HepG2 (cell line): ENCODE results near the gene ADORA2B.

Experiments used
- HOXA7 ChIP-seq: sonication (generic); formaldehyde crosslinking; IDR thresholded peaks from 2 replicates; pipeline ENCODE4 v1.8.1; 2022; ENCODE audit warnings: mild to moderate bottlenecking, missing genetic modification reagents, moderate library complexity
- JUN ChIP-seq: sonication (generic); formaldehyde crosslinking; IDR thresholded peaks from 2 replicates; pipeline ENCODE4 v1.4.0; 2020; ENCODE audit warnings: mild to moderate bottlenecking, missing genetic modification reagents
- NFATC3 ChIP-seq: sonication (generic); formaldehyde crosslinking; IDR thresholded peaks from 2 replicates; pipeline ENCODE4 v1.5.1; 2020; ENCODE audit warnings: mild to moderate bottlenecking, missing genetic modification reagents
- NFE2 ChIP-seq: sonication (generic); formaldehyde crosslinking; IDR thresholded peaks from 2 replicates; pipeline ENCODE4 v1.4.0; 2020; ENCODE audit warnings: missing genetic modification reagents
- NR2F6 ChIP-seq, 2 experiments: IDR thresholded peaks; 2 replicates each; pipeline ENCODE4 v1.6.1; 2016; ENCODE audit warnings: antibody characterized with exemption in 1 of 2, mild to moderate bottlenecking in 1 of 2
- SIN3A ChIP-seq: IDR thresholded peaks from 2 replicates; pipeline ENCODE4 v1.6.1; 2011; ENCODE audit warnings: low read depth, mild to moderate bottlenecking, control low read depth, low read length, borderline replicate concordance
- ZNF10 ChIP-seq: sonication (generic); formaldehyde crosslinking; IDR thresholded peaks from 2 replicates; pipeline ENCODE4 v1.4.0; 2020; ENCODE audit warnings: mild to moderate bottlenecking, low read depth, missing genetic modification reagents, borderline replicate concordance
- ZNF3 ChIP-seq: IDR thresholded peaks from 2 replicates; pipeline ENCODE4 v1.7.0; 2017; ENCODE audit warnings: inconsistent platforms
- ZNF598 ChIP-seq: sonication (generic); formaldehyde crosslinking; IDR thresholded peaks from 2 replicates; pipeline ENCODE4 v1.5.1; 2020; ENCODE audit warnings: mild to moderate bottlenecking, missing genetic modification reagents, borderline replicate concordance
- TF ChIP-seq, protein P1 (sequence below): sonication (generic); formaldehyde crosslinking; IDR thresholded peaks from 2 replicates; pipeline ENCODE4 v1.5.0; 2020; ENCODE audit warnings: missing genetic modification reagents
- TF ChIP-seq, protein P2 (sequence below): sonication (generic); formaldehyde crosslinking; IDR thresholded peaks from 2 replicates; pipeline ENCODE4 v1.5.0; 2020; ENCODE audit warnings: mild to moderate bottlenecking, missing genetic modification reagents, moderate library complexity

DNA sequence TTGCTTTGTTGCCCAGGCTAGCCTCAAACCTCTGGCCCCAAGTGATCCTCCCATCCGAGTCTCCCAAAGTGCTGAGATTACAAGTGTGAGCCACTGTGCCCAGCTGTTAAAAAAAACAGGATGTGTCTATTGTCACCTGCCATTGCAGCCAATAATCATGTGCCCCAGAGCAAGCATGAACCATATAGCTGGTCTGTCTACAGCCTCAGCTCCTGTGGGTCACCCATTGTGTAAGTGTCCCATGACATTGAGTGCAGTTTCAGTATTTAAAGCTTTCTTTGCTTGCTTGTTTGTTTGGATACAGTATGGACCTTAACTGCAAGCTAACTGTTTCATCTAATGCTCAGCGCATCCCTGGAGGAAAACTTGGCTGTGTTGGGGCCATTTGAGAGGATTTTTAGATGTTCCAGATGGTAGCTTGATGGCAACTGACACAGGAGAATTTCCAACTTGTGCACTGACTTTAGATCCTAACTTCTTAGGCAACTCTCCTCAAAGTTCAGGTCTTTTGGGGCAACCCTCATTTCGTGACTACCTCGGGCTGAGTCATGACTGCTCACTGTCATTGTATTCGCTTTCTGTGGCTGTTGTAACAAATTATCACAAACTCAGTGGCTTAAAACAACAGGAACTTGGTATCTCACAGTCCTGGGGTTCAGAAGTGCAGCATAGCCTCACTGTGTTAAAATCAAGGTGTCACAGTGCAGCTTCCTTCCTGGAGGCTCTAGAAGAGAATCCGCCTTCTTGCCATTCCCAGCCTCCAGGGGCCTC, 30.3 kb upstream of the ADORA2B start:
- TF ChIP-seq ZNF10 (CRISPR knock-in tag) (no peak), NFE2 (CRISPR knock-in tag) (no peak), NFATC3 (CRISPR knock-in tag) (no peak), HOXA7 (CRISPR knock-in tag) (no peak), JUN (CRISPR knock-in tag) (no peak), NR2F6 (IDR thresholded peaks at IDR 0.05) (no peak), NR2F6 (CRISPR knock-in tag; IDR thresholded peaks at IDR 0.05) (no peak), ZNF598 (no peak), SIN3A (no peak), ZNF3 (CRISPR knock-in tag) (no peak)
- TF ChIP-seq, protein P1, sequence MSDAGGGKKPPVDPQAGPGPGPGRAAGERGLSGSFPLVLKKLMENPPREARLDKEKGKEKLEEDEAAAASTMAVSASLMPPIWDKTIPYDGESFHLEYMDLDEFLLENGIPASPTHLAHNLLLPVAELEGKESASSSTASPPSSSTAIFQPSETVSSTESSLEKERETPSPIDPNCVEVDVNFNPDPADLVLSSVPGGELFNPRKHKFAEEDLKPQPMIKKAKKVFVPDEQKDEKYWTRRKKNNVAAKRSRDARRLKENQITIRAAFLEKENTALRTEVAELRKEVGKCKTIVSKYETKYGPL (CRISPR knock-in tag) = no peak
- TF ChIP-seq, protein P2, sequence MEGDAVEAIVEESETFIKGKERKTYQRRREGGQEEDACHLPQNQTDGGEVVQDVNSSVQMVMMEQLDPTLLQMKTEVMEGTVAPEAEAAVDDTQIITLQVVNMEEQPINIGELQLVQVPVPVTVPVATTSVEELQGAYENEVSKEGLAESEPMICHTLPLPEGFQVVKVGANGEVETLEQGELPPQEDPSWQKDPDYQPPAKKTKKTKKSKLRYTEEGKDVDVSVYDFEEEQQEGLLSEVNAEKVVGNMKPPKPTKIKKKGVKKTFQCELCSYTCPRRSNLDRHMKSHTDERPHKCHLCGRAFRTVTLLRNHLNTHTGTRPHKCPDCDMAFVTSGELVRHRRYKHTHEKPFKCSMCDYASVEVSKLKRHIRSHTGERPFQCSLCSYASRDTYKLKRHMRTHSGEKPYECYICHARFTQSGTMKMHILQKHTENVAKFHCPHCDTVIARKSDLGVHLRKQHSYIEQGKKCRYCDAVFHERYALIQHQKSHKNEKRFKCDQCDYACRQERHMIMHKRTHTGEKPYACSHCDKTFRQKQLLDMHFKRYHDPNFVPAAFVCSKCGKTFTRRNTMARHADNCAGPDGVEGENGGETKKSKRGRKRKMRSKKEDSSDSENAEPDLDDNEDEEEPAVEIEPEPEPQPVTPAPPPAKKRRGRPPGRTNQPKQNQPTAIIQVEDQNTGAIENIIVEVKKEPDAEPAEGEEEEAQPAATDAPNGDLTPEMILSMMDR (CRISPR knock-in tag) = no peak
